Thyroid gland (tissue), 4 donors: Measurements from ENCODE around the gene PNKD.

Experiments
- POLR2A ChIP-seq, 2 donors: fragments of 450-650 bp; IDR thresholded peaks; one replicate each; pipeline ENCODE4 v1.6.1; 2017; ENCODE audit warnings: antibody characterized with exemption in 2 of 2, mild to moderate bottlenecking in 2 of 2, moderate library complexity in 1 of 2
- TF ChIP-seq, protein P1 (sequence below), 6 experiments: fragments of 200-600 bp in 3 of 6; fragments of 450-650 bp in 3 of 6; sonication (generic) in 3 of 6; IDR thresholded peaks; one replicate each; pipeline ENCODE4 v1.5.1; 2016 to 2019; ENCODE audit warnings: antibody characterized with exemption in 6 of 6, mild to moderate bottlenecking in 2 of 6, inconsistent platforms in 1 of 6, moderate library complexity in 1 of 6

DNA sequence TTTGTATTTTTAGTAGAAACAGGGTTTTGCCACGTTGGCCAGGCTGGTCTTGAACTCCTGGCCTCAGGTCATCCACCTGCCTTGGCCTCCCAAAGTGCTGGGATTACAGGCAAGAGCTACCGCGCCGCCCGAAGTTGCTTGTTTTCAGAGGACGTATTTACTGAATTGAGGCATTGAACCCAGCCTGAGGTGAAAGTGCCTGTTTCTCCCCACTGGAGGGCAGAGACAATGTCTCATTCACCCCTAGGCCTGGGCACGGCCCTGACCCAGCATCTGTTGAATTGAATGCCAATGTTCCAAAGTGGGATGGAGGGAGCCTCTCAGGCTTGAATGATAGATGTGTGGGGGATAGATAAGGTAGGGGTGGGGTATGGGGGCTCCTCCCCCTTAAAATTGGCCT, 26.5 kb downstream of the PNKD start:
- TF ChIP-seq, protein P1, sequence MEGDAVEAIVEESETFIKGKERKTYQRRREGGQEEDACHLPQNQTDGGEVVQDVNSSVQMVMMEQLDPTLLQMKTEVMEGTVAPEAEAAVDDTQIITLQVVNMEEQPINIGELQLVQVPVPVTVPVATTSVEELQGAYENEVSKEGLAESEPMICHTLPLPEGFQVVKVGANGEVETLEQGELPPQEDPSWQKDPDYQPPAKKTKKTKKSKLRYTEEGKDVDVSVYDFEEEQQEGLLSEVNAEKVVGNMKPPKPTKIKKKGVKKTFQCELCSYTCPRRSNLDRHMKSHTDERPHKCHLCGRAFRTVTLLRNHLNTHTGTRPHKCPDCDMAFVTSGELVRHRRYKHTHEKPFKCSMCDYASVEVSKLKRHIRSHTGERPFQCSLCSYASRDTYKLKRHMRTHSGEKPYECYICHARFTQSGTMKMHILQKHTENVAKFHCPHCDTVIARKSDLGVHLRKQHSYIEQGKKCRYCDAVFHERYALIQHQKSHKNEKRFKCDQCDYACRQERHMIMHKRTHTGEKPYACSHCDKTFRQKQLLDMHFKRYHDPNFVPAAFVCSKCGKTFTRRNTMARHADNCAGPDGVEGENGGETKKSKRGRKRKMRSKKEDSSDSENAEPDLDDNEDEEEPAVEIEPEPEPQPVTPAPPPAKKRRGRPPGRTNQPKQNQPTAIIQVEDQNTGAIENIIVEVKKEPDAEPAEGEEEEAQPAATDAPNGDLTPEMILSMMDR (IDR thresholded peaks at IDR 0.05): no peak
- TF ChIP-seq POLR2A (IDR thresholded peaks at IDR 0.05): no peak
